ENCODE results near the gene MVD.

The MVD gene

GRCh38 chr16:88662843-88663606 lies at the start of gene MVD:
Gene MVD, minus strand, starts transcription at chr16:88663091. Its CDS starts 11 bp downstream, at chr16:88663080.
- DNase-seq, result peak; percentile 91
- Histone ChIP-seq H3K27me3 (ENCODE audit: insufficient read depth, low read depth, severe bottlenecking) (no peaks in the 10 kb centered on the region), H3K4me3 (ENCODE audit: low read depth, low read length) (peak within 1 kb of the TSS; percentile 70), H3K36me3 (no peaks in the 10 kb centered on the region), H3K9me3 (ENCODE audit: severe bottlenecking) (no peaks in the 10 kb centered on the region), H3K27ac (peak within 1 kb of the TSS; percentile 74)
- TF ChIP-seq, protein P1, sequence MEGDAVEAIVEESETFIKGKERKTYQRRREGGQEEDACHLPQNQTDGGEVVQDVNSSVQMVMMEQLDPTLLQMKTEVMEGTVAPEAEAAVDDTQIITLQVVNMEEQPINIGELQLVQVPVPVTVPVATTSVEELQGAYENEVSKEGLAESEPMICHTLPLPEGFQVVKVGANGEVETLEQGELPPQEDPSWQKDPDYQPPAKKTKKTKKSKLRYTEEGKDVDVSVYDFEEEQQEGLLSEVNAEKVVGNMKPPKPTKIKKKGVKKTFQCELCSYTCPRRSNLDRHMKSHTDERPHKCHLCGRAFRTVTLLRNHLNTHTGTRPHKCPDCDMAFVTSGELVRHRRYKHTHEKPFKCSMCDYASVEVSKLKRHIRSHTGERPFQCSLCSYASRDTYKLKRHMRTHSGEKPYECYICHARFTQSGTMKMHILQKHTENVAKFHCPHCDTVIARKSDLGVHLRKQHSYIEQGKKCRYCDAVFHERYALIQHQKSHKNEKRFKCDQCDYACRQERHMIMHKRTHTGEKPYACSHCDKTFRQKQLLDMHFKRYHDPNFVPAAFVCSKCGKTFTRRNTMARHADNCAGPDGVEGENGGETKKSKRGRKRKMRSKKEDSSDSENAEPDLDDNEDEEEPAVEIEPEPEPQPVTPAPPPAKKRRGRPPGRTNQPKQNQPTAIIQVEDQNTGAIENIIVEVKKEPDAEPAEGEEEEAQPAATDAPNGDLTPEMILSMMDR (IDR thresholded peaks at IDR 0.05; ENCODE audit: low read depth, low read length), result 0 out of 2 replicates have a peak, but pooled peaks have one; percentile 2

GRCh38 chr16:88712362-88712979 lies 49.6 kb upstream of the MVD start:
- no peak overlapping the region for H3K27ac ChIP-seq
- TF ChIP-seq, protein P1 (IDR thresholded peaks at IDR 0.05; ENCODE audit: low read depth, low read length), result no peak
- H3K9me3 ChIP-seq (ENCODE audit: severe bottlenecking), result no peaks in the 10 kb centered on the region
- no peaks in the 10 kb centered on the region for H3K27me3 ChIP-seq (ENCODE audit: insufficient read depth, low read depth, severe bottlenecking)
- no peaks in the 10 kb centered on the region; the same call in 1 of the 2 replicates for H3K36me3 ChIP-seq
- no peak overlapping the region for H3K4me3 ChIP-seq (ENCODE audit: low read depth, low read length)
- DNase-seq, result no peak

- Histone ChIP-seq H3K36me3 (no peaks in the 10 kb centered on the region; the same call in 1 of the 2 replicates), H3K4me3 (ENCODE audit: low read depth, low read length) (no peak overlapping the region), H3K27me3 (ENCODE audit: insufficient read depth, low read depth, severe bottlenecking) (no peaks in the 10 kb centered on the region), H3K27ac (no peak overlapping the region), H3K9me3 (ENCODE audit: severe bottlenecking) (no peaks in the 10 kb centered on the region)
- TF ChIP-seq, protein P1 (IDR thresholded peaks at IDR 0.05; ENCODE audit: low read depth, low read length), result no peak
- DNase-seq, result no peak
Measured at GRCh38 chr16:88711750-88712340, 49.0 kb upstream of the MVD start.

DNA sequence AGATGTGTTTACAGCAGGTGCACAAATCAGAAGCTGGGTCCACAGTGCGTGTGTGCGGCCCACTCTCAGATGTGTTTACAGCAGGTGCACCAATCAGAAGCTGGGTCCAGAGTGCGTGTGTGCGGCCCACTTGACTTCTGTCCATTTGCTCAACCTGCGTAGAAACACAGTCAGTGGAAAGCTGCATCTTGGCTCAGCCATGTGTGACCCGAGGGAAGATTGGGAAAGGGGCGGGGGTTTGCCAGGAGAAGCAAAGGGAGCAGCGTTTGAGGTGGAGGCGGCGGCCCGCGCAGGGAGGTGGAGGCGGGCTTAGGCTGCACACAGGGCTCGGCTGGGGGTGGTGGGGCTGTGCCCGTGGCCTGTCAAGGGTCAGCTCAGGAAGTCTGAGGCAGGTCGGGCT lies 47.7 kb upstream of the MVD start:
- Histone ChIP-seq H3K27ac (no peak overlapping the region), H3K36me3 (no peaks in the 10 kb centered on the region), H3K4me3 (ENCODE audit: low read depth, low read length) (no peak overlapping the region), H3K9me3 (ENCODE audit: severe bottlenecking) (no peaks in the 10 kb centered on the region), H3K27me3 (ENCODE audit: insufficient read depth, low read depth, severe bottlenecking) (no peaks in the 10 kb centered on the region)
- TF ChIP-seq, protein P1 (IDR thresholded peaks at IDR 0.05; ENCODE audit: low read depth, low read length), result no peak
- DNase-seq, result no peak

GRCh38 chr16:88706965-88707826 lies 44.3 kb upstream of the MVD start:
- H3K27me3 ChIP-seq (ENCODE audit: insufficient read depth, low read depth, severe bottlenecking), result no peaks in the 10 kb centered on the region
- no peaks in the 10 kb centered on the region for H3K36me3 ChIP-seq
- TF ChIP-seq, protein P1 (IDR thresholded peaks at IDR 0.05; ENCODE audit: low read depth, low read length), result no peak
- peak overlapping the region; percentile 62 for H3K4me3 ChIP-seq (ENCODE audit: low read depth, low read length)
- no peak overlapping the region for H3K27ac ChIP-seq
- H3K9me3 ChIP-seq (ENCODE audit: severe bottlenecking), result no peaks in the 10 kb centered on the region
- peak; percentile 24 for DNase-seq

Measured in WERI-Rb-1 (cell line).